ENCODE data around the gene PRRC2B.

The PRRC2B gene

DNA sequence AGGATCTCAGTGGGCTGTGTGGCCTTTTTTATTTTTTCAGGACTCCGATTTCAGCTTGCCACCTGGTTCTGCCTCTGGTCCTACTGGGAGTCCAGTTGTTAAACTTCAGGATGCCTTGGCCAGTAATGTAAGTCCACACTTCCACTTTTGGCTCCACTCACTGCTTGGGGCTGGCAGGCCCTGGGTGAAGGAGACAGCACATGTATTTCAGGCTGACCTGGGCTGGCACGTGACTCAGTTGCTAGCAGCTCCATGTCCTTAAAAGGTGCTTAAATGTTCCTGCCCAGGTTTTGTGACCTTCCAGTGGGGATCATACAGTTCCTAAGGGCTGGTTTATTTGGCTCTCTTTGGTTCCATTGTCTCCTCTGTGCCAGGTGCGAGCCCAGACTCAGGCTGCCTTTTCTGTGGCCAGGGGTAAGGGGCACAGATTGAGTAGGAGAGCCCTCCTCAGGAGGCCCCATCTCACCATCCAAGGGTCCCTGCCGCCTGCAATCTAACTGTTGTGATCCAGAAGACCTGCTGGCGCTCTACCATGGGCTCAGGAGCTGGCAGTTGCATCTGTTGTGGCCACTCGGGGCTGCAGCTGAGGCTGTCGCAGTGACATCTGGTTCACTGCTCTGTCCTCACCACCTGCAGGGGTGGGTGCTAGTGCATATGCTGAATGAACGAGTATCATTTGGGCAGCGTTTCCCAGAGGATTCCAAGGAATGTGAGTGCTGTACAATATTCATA lies 89.6 kb downstream of the PRRC2B start:
- H3K9ac ChIP-seq (ENCODE audit: insufficient read length, low read depth), result no peak overlapping the region
- TF ChIP-seq YY1 (IDR thresholded peaks at IDR 0.05; ENCODE audit: insufficient read depth, insufficient read length) (no peak), SUZ12 (IDR thresholded peaks at IDR 0.05; ENCODE audit: extremely low read depth, insufficient read depth, insufficient read length) (no peak), ZNF274 (IDR thresholded peaks at IDR 0.05; ENCODE audit: low read depth, low read length) (no peak)
- DNase-seq (ENCODE audit: low read depth, low spot score), result no peak
- peaks cover 14% of the 10 kb centered on the region for H3K4me1 ChIP-seq (ENCODE audit: insufficient read depth, insufficient read length)
- no peaks in the 10 kb centered on the region for H3K9me3 ChIP-seq (ENCODE audit: insufficient read depth, low read length)
- peaks cover 97% of the 10 kb centered on the region for H3K36me3 ChIP-seq (ENCODE audit: insufficient read depth, insufficient read length, low read length)
- no peaks in the 10 kb centered on the region for H3K27me3 ChIP-seq (ENCODE audit: insufficient read depth, insufficient read length)
- no peak overlapping the region for H3K4me3 ChIP-seq (ENCODE audit: insufficient read length, low read depth)

DNA sequence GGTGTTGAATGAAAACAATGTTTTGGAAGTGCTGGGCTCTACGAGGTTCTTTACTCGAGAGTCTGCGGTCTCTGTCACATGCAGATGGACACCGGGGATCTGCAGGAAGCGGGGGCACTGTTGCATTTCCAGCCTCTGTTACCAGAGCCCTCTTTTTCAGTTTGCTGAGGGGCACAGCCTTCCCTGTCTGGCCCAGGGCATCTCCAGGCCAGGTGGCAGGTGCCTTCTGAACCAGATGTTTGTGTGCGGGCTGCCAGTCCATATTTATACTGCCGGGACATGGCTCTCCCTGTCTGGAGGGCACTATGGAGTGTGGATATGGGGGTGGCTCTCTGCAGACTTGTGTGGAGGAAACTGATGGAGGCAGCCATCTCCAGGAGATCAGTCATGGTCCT lies 90.2 kb downstream of the PRRC2B start:
- TF ChIP-seq SUZ12 (IDR thresholded peaks at IDR 0.05; ENCODE audit: extremely low read depth, insufficient read depth, insufficient read length) (no peak), ZNF274 (IDR thresholded peaks at IDR 0.05; ENCODE audit: low read depth, low read length) (no peak), YY1 (IDR thresholded peaks at IDR 0.05; ENCODE audit: insufficient read depth, insufficient read length) (no peak)
- peaks cover 97% of the 10 kb centered on the region for H3K36me3 ChIP-seq (ENCODE audit: insufficient read depth, insufficient read length, low read length)

DNA sequence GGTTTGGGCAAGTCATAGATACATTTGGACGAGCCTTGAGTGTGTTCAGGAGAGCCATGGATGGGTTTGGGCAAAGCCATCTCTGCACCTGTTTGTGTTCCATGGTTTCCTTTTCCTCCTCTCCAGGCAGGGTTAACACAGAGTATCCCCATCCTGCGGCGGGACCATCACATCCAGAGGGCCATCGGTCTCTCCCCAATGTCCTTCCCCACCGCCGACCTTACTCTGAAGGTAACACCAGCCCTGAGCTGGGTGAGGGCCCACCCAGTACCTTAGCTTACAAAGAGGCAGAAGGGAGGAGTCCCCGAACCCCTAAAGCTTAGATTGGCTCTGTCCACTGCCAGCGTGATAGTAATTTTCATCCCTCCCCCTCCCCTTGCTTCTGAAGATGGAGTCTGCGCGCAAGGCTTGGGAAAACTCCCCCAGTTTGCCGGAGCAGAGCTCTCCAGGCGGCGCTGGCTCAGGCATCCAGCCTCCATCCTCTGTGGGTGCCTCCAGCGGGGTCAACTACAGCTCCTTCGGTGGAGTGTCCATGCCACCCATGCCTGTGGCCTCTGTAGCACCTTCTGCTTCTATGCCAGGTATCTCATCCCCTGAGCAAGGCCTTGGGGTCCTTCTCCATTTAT lies 90.8 kb downstream of the PRRC2B start:
- Histone ChIP-seq H3K4me1 (ENCODE audit: insufficient read depth, insufficient read length) (peaks cover 17% of the 10 kb centered on the region), H3K9me3 (ENCODE audit: insufficient read depth, low read length) (no peaks in the 10 kb centered on the region), H3K9ac (ENCODE audit: insufficient read length, low read depth) (no peak overlapping the region), H3K27me3 (ENCODE audit: insufficient read depth, insufficient read length) (no peaks in the 10 kb centered on the region), H3K36me3 (ENCODE audit: insufficient read depth, insufficient read length, low read length) (peaks cover 96% of the 10 kb centered on the region), H3K4me3 (ENCODE audit: insufficient read length, low read depth) (no peak overlapping the region)
- no peak for TF ChIP-seq ZNF274 (IDR thresholded peaks at IDR 0.05; ENCODE audit: low read depth, low read length)
- TF ChIP-seq YY1 (IDR thresholded peaks at IDR 0.05; ENCODE audit: insufficient read depth, insufficient read length), result no peak
- TF ChIP-seq SUZ12 (IDR thresholded peaks at IDR 0.05; ENCODE audit: extremely low read depth, insufficient read depth, insufficient read length), result no peak
- DNase-seq (ENCODE audit: low read depth, low spot score), result no peak

More for the DNA sequence above, 90.2 kb downstream of the PRRC2B start:
- H3K9me3 ChIP-seq (ENCODE audit: insufficient read depth, low read length), result no peaks in the 10 kb centered on the region
- DNase-seq (ENCODE audit: low read depth, low spot score), result no peak
- H3K4me3 ChIP-seq (ENCODE audit: insufficient read length, low read depth), result no peak overlapping the region
- no peaks in the 10 kb centered on the region for H3K27me3 ChIP-seq (ENCODE audit: insufficient read depth, insufficient read length)
- no peak overlapping the region for H3K9ac ChIP-seq (ENCODE audit: insufficient read length, low read depth)
- peaks cover 14% of the 10 kb centered on the region for H3K4me1 ChIP-seq (ENCODE audit: insufficient read depth, insufficient read length)

DNA sequence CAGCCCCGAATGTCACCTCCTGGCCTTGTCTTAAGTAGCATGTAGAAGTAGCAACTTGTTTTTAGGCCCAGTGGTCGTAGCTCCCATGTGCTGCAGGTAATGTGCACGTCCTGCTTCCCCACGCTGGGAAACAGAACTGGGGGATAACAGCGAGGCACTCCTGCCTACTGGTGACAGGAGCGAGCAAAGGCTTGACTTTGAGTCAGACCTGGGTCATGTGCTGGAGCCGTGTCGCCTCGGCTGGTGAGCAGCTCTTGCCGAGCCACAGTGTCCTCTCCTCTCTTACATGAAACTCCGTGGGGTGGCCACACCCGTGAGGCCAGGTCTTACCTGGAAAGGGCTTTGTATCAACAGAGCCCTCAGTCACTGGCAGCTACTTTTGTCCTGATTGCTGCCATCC lies 91.3 kb downstream of the PRRC2B start:
- Histone ChIP-seq H3K4me1 (ENCODE audit: insufficient read depth, insufficient read length) (peaks cover 19% of the 10 kb centered on the region), H3K27me3 (ENCODE audit: insufficient read depth, insufficient read length) (no peaks in the 10 kb centered on the region), H3K9me3 (ENCODE audit: insufficient read depth, low read length) (no peaks in the 10 kb centered on the region), H3K9ac (ENCODE audit: insufficient read length, low read depth) (no peak overlapping the region), H3K4me3 (ENCODE audit: insufficient read length, low read depth) (no peak overlapping the region), H3K36me3 (ENCODE audit: insufficient read depth, insufficient read length, low read length) (peaks cover 96% of the 10 kb centered on the region)
- no peak for DNase-seq (ENCODE audit: low read depth, low spot score)
- TF ChIP-seq ZNF274 (IDR thresholded peaks at IDR 0.05; ENCODE audit: low read depth, low read length) (no peak), SUZ12 (IDR thresholded peaks at IDR 0.05; ENCODE audit: extremely low read depth, insufficient read depth, insufficient read length) (no peak), YY1 (IDR thresholded peaks at IDR 0.05; ENCODE audit: insufficient read depth, insufficient read length) (no peak)

DNA sequence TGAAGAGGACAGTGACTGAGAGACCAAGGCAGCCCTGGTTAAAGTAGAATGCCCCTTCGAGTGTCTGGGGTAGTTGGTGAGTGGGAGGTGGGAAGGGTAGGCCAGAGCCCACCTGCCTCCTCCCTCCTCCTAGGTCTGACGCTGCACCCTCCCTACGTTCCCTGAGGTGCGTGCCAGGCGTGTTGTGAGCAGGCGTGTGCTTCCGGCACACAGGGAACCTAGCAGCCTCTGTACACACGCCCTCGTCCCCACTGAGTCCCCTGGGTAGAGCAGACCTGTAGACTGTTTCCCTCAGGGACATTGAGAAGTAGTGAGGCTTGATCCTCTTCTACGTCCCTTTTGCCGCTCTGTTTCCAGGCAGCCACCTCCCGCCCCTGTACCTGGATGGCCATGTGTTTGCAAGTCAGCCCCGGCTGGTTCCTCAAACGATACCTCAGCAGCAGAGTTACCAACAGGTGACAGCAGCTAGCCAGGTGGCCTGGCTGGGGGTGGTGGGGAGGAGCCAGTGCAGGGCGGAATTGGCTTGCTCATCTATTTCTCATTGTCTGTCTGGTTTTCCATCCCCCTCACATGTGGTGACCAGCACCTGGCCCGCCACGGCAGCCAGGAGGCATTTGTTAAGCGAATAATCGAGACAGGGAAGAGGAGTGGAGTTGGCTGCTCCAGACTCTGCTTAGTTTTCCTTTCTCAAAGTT lies 92.0 kb downstream of the PRRC2B start:
- H3K9ac ChIP-seq (ENCODE audit: insufficient read length, low read depth), result no peak overlapping the region
- no peak for DNase-seq (ENCODE audit: low read depth, low spot score)
- no peaks in the 10 kb centered on the region for H3K27me3 ChIP-seq (ENCODE audit: insufficient read depth, insufficient read length)
- no peaks in the 10 kb centered on the region for H3K9me3 ChIP-seq (ENCODE audit: insufficient read depth, low read length)
- no peak overlapping the region for H3K4me3 ChIP-seq (ENCODE audit: insufficient read length, low read depth)
- H3K4me1 ChIP-seq (ENCODE audit: insufficient read depth, insufficient read length), result peaks cover 19% of the 10 kb centered on the region
- TF ChIP-seq ZNF274 (IDR thresholded peaks at IDR 0.05; ENCODE audit: low read depth, low read length) (no peak), YY1 (IDR thresholded peaks at IDR 0.05; ENCODE audit: insufficient read depth, insufficient read length) (no peak), SUZ12 (IDR thresholded peaks at IDR 0.05; ENCODE audit: extremely low read depth, insufficient read depth, insufficient read length) (no peak)
- peaks cover 96% of the 10 kb centered on the region for H3K36me3 ChIP-seq (ENCODE audit: insufficient read depth, insufficient read length, low read length)

DNA sequence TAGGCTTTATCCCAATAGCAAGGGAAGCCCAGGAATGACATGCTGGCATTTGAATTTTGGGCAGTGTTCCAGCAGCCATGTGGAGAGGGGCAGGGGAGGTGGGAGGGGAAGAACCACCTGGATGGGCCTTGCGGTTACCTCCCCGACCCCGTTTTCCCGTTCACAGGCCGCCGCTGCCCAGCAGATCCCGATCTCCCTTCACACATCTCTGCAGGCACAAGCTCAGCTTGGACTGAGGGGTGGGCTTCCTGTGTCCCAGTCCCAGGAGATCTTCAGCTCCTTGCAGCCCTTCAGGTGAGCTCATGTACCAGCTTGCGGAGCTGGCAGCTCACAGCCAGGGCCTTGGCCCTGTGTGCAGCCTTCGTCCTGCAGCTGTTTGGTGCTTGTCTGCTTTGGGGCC lies 93.1 kb downstream of the PRRC2B start:
- no peaks in the 10 kb centered on the region for H3K27me3 ChIP-seq (ENCODE audit: insufficient read depth, insufficient read length)
- no peaks in the 10 kb centered on the region for H3K9me3 ChIP-seq (ENCODE audit: insufficient read depth, low read length)
- no peak for DNase-seq (ENCODE audit: low read depth, low spot score)
- peaks cover 99% of the 10 kb centered on the region for H3K36me3 ChIP-seq (ENCODE audit: insufficient read depth, insufficient read length, low read length)
- H3K9ac ChIP-seq (ENCODE audit: insufficient read length, low read depth), result peak overlapping the region; percentile 12
- no peak for TF ChIP-seq ZNF274 (IDR thresholded peaks at IDR 0.05; ENCODE audit: low read depth, low read length)
- no peak for TF ChIP-seq YY1 (IDR thresholded peaks at IDR 0.05; ENCODE audit: insufficient read depth, insufficient read length)
- no peak for TF ChIP-seq SUZ12 (IDR thresholded peaks at IDR 0.05; ENCODE audit: extremely low read depth, insufficient read depth, insufficient read length)
- no peak overlapping the region for H3K4me3 ChIP-seq (ENCODE audit: insufficient read length, low read depth)
- H3K4me1 ChIP-seq (ENCODE audit: insufficient read depth, insufficient read length), result peaks cover 19% of the 10 kb centered on the region

DNA sequence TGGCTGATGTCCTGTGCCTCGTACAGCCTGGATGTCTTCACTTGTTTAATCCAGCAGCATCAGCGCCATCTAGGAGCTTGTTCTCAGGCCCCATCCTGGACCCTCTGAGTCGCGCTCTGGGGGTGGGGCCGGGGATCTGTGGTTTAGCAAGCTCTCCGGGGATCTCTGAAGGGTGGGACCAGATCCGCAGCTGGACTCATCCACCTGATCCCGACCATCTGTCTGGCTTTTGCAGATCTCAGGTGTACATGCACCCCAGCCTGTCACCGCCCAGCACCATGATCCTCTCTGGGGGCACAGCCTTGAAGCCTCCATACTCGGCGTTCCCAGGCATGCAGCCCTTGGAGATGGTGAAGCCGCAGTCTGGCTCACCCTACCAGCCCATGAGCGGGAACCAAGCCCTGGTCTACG lies 93.7 kb downstream of the PRRC2B start:
- H3K9me3 ChIP-seq (ENCODE audit: insufficient read depth, low read length), result no peaks in the 10 kb centered on the region
- peaks cover 19% of the 10 kb centered on the region for H3K4me1 ChIP-seq (ENCODE audit: insufficient read depth, insufficient read length)
- no peak overlapping the region for H3K9ac ChIP-seq (ENCODE audit: insufficient read length, low read depth)
- DNase-seq (ENCODE audit: low read depth, low spot score), result no peak
- no peaks in the 10 kb centered on the region for H3K27me3 ChIP-seq (ENCODE audit: insufficient read depth, insufficient read length)
- no peak for TF ChIP-seq YY1 (IDR thresholded peaks at IDR 0.05; ENCODE audit: insufficient read depth, insufficient read length)
- no peak for TF ChIP-seq SUZ12 (IDR thresholded peaks at IDR 0.05; ENCODE audit: extremely low read depth, insufficient read depth, insufficient read length)
- no peak for TF ChIP-seq ZNF274 (IDR thresholded peaks at IDR 0.05; ENCODE audit: low read depth, low read length)
- peaks cover 99% of the 10 kb centered on the region for H3K36me3 ChIP-seq (ENCODE audit: insufficient read depth, insufficient read length, low read length)
- H3K4me3 ChIP-seq (ENCODE audit: insufficient read length, low read depth), result no peak overlapping the region
